HG03097 (cell line): ENCODE measurements around the gene FCHSD2.

Experiments
- ATAC-seq: cut with Tn5 transposase; IDR thresholded peaks from one replicate; pipeline ENCODE4 v1.9.1; 2021; ENCODE audit not compliant: unreplicated experiment, low FRiP score

FCHSD2 gene

GRCh38 chr11:73173755-73174494 lies 31.8 kb upstream of the FCHSD2 start:
- ATAC-seq = no peak

DNA sequence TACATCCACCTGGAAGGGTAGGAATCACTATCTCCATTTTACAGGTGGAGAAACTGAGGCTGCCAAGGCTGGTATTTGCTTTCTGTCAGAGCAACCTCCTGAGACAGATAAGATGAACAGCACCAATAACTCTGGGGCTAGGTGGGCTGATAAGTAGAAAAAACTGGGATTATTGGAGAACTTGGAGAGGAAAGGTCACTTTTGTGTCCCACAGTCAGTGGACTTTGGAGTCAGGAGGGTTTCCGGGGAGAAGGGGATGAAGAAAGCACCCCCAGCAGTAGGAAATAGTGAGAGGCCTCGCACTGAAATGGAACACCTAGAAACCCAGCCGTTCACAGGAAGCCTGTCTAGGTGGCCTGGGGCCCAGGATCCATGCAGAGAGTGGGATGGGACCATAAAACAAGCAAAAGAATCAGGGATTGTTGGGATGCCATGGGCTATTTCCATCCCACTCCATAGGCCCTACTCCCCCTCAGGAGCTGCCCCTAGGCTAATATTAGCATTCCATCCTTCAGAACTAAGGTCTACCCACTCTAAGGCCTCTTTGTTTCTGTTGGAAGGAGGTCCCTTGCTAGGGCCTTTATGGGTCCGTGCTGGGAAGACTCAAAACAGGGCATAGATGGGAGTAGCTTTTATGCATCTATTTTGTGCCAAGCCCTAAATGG lies 31.0 kb upstream of the FCHSD2 start:
- no peak for ATAC-seq

DNA sequence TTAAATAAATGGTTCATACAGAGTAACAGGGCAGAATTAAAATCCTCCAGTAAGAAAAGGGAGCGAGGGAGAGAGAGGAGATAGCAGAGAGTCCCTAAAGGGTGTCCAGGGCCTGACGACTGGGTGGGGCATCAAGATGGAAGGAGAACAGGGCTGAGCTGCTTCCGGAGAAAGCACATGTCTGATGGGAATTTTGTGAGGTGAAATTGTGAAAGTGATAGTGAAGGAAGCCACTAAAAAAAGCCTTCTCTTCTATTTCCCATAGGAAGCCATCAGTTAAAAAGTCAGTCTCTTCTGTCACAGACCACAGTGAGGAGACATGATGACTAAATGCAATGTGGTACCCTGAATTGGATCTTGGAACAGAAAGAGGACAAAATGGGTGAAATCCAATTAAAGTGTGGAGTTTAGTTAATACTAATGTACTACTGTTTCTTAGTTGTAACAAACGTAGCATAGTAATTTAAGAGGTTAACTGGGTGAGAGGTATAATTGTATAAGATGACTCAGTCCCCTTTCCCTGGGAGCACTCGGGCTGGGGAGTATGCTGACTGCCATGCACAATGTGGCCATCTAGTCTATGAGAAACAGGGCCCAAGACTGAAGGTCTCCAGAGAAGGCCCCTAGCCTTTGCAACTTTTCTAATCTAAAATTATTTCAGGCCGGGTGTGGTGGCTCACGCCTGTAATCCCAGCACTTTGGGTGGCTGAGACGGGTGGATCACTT lies 29.5 kb upstream of the FCHSD2 start:
- ATAC-seq = no peak

GRCh38 chr11:73170140-73170539 lies 28.0 kb upstream of the FCHSD2 start:
- ATAC-seq = no peak

DNA sequence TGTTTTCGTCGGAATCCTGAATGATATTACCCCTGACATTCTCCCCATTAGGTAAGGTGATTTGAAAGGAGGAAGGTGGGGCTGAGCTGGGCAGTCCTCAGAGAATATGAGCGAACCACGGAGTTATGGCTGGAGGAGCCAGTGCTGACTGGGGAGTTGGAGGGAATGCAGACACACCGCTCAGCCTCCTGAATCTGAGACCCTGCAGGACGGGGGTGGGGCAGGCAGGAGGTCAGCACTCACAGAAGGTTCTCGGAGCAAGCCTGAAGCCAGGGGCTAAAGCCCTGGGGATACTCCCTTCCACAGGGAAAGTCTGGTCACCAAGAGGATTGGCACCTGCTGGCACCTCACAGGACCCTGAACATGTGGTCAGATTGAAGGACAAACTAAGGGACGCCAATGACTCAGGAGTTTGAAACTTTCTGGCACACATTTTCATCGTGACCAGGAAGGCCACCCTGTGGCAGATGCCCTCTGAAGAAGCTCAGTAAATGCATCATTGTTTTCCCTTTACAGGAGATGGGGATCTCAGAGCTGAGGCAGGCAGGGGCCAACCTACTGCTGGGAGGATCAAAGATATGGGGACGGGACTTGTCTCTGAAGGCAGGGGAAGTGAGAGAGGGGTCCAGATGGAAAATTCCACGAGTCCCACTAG lies 26.9 kb upstream of the FCHSD2 start:
- ATAC-seq = no peak

DNA sequence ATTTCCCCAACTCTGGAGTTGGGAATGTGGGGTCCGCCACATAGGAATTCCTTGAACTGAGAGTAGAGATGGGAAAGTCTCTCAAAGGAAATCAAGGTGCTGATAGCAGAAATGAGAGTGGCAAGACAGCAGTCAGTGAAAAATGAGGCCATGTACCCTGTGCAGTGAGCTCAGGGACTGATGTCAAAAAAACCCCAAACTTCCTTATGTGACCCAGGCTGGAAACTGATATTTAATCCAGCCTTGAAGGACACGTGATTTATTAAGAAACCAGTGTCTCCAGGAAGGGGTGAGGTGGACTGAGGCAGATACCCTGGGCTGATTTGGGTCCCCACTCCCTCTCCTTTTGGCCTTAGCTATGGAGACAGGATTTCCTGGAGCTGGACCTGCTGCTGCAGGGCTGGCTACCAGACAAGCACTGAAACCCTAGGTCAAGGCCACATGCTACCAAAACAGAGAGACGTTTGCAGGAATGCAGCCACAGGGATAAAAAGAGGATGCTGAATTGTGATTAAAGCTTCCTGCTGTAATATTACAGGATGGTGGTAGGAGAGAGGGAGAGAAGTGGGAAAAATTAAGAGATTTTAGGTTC lies 25.3 kb upstream of the FCHSD2 start:
- ATAC-seq = no peak

GRCh38 chr11:73164803-73165540 lies 22.9 kb upstream of the FCHSD2 start:
- ATAC-seq = no peak

GRCh38 chr11:73163638-73164174 lies 21.6 kb upstream of the FCHSD2 start:
- no peak for ATAC-seq

DNA sequence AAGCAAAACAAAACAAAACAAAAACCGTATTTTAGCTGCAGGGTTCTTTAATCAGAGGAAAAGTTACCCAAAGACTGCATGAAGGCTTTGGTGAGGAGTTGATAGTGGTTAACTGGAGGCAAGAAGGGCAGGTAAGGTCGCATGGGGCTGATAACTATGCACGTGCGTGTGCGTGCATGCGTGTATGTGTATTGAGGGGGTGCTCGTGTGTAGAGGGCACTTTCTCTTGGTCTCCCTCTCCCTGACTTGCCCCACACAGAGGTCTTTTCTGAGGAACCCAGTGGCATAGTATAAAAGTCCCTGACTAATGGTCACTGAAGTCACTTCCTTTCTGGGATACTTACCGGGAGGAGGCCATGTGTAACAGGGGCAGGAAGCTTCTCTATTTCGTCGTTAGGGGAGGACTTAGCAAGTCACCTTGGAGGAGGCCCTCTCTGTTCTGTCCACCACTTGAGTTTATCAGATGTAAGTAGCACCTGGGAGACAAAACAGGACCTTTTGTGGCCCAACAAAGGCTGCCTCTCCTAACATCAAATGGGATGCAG lies 20.1 kb upstream of the FCHSD2 start:
- ATAC-seq = no peak

GRCh38 chr11:73160005-73160760 lies 18.1 kb upstream of the FCHSD2 start:
- ATAC-seq = no peak

GRCh38 chr11:73159297-73159696 lies 17.2 kb upstream of the FCHSD2 start:
- ATAC-seq = no peak

GRCh38 chr11:73158356-73159051 lies 16.4 kb upstream of the FCHSD2 start:
- no peak for ATAC-seq

DNA sequence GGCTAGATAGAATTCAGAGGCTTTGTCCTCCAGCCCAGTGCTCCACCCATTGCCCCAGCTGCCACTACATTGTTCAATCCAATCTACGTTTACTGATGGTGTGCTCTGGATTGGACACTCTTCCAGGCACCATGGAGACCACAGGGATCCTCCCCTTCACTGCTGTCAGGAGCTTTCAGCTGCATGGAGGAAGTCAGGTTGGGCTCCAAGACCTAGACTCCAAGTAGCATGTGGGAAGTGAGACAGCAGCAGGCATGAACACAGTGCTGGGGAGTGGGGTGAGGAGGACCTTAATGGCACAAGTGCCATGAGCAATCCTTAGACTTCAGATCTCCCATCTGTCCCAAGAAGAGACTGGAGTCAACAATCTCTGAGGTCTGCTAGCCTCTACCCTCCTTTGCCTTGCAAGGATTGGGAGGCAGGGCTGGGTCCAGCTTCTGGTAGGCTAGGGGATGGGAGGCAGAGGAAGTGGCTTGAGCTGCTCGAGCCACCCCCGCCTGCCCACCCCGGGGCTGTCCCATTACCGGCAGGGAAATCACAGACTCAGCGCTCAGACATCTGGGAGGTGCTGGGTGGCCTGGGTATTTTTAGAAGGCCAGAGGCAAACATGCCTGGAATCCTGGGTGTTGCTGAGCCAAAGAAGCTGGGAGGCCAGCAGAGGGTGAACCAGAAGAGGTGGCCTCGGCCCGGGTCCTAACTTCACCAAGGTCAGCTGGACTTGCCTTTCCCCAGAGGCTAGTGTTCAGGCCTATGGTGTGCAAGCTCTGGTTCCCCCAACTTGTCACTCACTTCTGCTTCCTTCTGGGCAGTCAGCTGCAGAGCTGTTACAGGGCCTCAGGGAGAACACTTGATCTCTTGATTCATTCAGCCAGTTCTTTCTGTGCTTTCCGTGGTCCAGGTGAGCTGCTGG lies 15.2 kb upstream of the FCHSD2 start:
- no peak for ATAC-seq

DNA sequence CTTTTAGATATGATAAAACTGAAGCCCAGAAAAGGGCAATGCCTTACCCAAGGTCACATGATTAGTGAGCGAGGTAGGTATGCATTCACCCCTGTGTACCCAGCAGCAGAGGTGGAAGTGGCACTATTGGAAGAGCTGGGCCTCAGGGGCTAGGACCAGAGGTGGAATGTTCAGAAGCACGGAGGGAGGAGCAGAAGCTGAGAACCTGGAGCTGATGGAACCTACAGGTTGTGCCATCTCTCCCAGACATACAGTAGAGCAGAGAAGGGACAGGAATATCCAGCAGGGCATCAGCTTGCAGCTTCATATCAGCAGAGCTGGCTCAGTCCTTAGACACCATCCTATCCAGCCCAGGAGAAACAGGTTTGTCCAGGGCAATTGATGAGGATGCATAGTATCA lies 14.6 kb upstream of the FCHSD2 start:
- no peak for ATAC-seq

DNA sequence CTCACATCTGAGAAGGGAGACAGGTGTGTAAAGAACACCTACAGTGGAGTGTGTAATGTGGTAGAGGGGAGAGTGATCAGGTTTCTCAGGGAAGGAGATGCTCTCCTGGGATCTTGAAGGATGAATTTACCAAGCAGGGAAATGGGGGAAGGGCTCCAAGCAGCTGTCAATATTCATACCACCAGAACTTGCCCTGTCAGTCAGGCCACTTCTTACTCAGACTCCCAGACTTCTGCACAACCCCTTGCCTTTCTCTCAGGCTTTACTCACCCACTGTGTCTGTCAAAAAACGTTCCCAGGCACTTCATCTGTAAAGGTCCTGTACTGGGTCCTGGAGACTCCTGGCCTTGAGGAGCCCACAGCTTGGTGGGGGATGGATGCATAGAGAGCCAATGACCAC lies 14.0 kb upstream of the FCHSD2 start:
- no peak for ATAC-seq

DNA sequence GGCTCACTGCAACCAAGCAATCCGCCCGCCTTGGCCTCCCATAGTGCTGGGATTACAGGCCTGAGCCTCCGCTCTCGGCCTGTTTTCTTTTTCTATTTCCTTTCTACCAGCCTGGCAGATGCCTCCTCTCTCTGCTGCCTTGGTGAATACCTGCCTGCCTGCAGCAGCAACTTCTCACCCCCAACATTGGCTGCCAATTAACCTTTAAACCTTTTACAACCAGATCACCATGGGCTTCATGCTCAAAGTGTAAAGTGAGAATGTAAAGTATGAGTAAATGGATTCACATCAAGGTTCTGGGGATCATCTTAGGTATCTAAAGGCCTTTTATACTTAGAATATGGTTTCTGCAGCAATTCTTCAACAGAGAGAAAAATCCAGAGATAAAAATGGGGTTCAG lies 13.0 kb upstream of the FCHSD2 start:
- no peak for ATAC-seq

GRCh38 chr11:73154178-73154577 lies 12.1 kb upstream of the FCHSD2 start:
- peak; percentile 49 for ATAC-seq
